ENCODE data around the gene TBX19.

- TF ChIP-seq, protein P1, sequence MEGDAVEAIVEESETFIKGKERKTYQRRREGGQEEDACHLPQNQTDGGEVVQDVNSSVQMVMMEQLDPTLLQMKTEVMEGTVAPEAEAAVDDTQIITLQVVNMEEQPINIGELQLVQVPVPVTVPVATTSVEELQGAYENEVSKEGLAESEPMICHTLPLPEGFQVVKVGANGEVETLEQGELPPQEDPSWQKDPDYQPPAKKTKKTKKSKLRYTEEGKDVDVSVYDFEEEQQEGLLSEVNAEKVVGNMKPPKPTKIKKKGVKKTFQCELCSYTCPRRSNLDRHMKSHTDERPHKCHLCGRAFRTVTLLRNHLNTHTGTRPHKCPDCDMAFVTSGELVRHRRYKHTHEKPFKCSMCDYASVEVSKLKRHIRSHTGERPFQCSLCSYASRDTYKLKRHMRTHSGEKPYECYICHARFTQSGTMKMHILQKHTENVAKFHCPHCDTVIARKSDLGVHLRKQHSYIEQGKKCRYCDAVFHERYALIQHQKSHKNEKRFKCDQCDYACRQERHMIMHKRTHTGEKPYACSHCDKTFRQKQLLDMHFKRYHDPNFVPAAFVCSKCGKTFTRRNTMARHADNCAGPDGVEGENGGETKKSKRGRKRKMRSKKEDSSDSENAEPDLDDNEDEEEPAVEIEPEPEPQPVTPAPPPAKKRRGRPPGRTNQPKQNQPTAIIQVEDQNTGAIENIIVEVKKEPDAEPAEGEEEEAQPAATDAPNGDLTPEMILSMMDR (IDR thresholded peaks at IDR 0.05), result no peak
- TF ChIP-seq ZFX (IDR thresholded peaks at IDR 0.05; ENCODE audit: borderline replicate concordance), result no peak
Observed at GRCh38 chr1:168293356-168293755, 12.7 kb downstream of the TBX19 start.
